Neuronal stem cell (in vitro differentiated cells): ENCODE data around the gene DTD2.

ENCODE experiments used
- DNase-seq: peaks from one replicate; pipeline ENCODE4 v3.0.0-alpha.2; 2013; ENCODE audit warnings: low spot score
- H2AFZ ChIP-seq: one replicate; pipeline ENCODE4 v1.6.1; 2013; ENCODE audit warnings: mild to moderate bottlenecking, low read length, inconsistent platforms
- H2AK5ac ChIP-seq: 2 replicates; pipeline ENCODE4 v1.6.1; 2013; ENCODE audit warnings: low read depth, mild to moderate bottlenecking, inconsistent platforms, low read length, moderate library complexity, mixed read lengths
- H2BK120ac ChIP-seq: 2 replicates; pipeline ENCODE4 v1.6.1; 2013; ENCODE audit warnings: low read depth, mild to moderate bottlenecking, inconsistent platforms, low read length, moderate library complexity, mixed read lengths
- H2BK12ac ChIP-seq: one replicate; pipeline ENCODE4 v1.6.1; 2013; ENCODE audit warnings: low read length, inconsistent platforms
- H2BK15ac ChIP-seq: 2 replicates; pipeline ENCODE4 v1.6.1; 2013; ENCODE audit warnings: mild to moderate bottlenecking, low read length, inconsistent platforms, mixed read lengths
- H2BK5ac ChIP-seq: one replicate; pipeline ENCODE4 v1.6.1; 2013; ENCODE audit warnings: inconsistent platforms, mild to moderate bottlenecking, low read length, moderate library complexity
- H3K14ac ChIP-seq: one replicate; pipeline ENCODE4 v1.6.1; 2013; ENCODE audit warnings: low read length, inconsistent platforms
- H3K18ac ChIP-seq: 2 replicates; pipeline ENCODE4 v1.6.1; 2013; ENCODE audit warnings: low read length, inconsistent platforms
- H3K23ac ChIP-seq: 2 replicates; pipeline ENCODE4 v1.6.1; 2013; ENCODE audit warnings: low read depth, mild to moderate bottlenecking, mixed read lengths, low read length, inconsistent platforms; ENCODE audit not compliant: poor library complexity
- H3K27ac ChIP-seq: replicated peaks from 3 replicates; pipeline ENCODE4 v1.5.1; 2013; ENCODE audit warnings: low read length, inconsistent platforms
- H3K27me3 ChIP-seq, 3 experiments: 2 replicates each; pipeline ENCODE4 v1.6.1; 2013; ENCODE audit warnings: low read length in 3 of 3, mild to moderate bottlenecking in 2 of 3, inconsistent platforms in 1 of 3, low read depth in 1 of 3, mixed read lengths in 1 of 3, moderate library complexity in 1 of 3; ENCODE audit not compliant: control insufficient read depth in 3 of 3, insufficient read depth in 3 of 3
- H3K36me3 ChIP-seq, 2 donors: replicated peaks in 1 of 2; 2 replicates each; pipeline ENCODE4 v1.6.1; 2013; ENCODE audit warnings: low read length in 2 of 2; ENCODE audit not compliant: control insufficient read depth in 2 of 2, insufficient read depth in 2 of 2
- H3K4ac ChIP-seq: 2 replicates; pipeline ENCODE4 v1.6.1; 2013; ENCODE audit warnings: inconsistent platforms, mild to moderate bottlenecking, low read length, moderate library complexity
- H3K4me1 ChIP-seq, 2 donors: 1 replicate in 1 of 2; 2 replicates in 1 of 2; pipeline ENCODE4 v1.6.1; 2013; ENCODE audit warnings: low read length in 2 of 2, low read depth in 1 of 2; ENCODE audit not compliant: control insufficient read depth in 2 of 2, insufficient read depth in 1 of 2
- H3K4me2 ChIP-seq: one replicate; pipeline ENCODE4 v1.6.1; 2013; ENCODE audit warnings: mild to moderate bottlenecking, low read length, inconsistent platforms; ENCODE audit not compliant: insufficient read depth, poor library complexity, severe bottlenecking
- H3K4me3 ChIP-seq, 2 donors: 2 replicates each; pipeline ENCODE4 v1.5.1; 2013; ENCODE audit warnings: low read length in 2 of 2, mild to moderate bottlenecking in 2 of 2, inconsistent platforms in 1 of 2, moderate library complexity in 1 of 2
- H3K79me1 ChIP-seq: one replicate; pipeline ENCODE4 v1.6.1; 2013; ENCODE audit warnings: low read depth, mild to moderate bottlenecking, inconsistent platforms, low read length, moderate library complexity
- H3K9ac ChIP-seq: one replicate; pipeline ENCODE4 v1.6.1; 2013; ENCODE audit warnings: mild to moderate bottlenecking, low read depth, low read length, inconsistent platforms; ENCODE audit not compliant: poor library complexity
- H3K9me3 ChIP-seq, 2 donors: replicated peaks in 1 of 2; 2 replicates each; pipeline versions ENCODE3 to v1.6.1; 2013; ENCODE audit warnings: low read length in 2 of 2, mild to moderate bottlenecking in 2 of 2, inconsistent platforms in 1 of 2, low read depth in 1 of 2, mixed read lengths in 1 of 2, moderate library complexity in 1 of 2; ENCODE audit not compliant: control insufficient read depth in 2 of 2, insufficient read depth in 1 of 2
- H4K8ac ChIP-seq: one replicate; pipeline ENCODE4 v1.6.1; 2013; ENCODE audit warnings: low read depth, mild to moderate bottlenecking, inconsistent platforms, low read length, moderate library complexity
- H4K91ac ChIP-seq: one replicate; pipeline ENCODE4 v1.6.1; 2013; ENCODE audit warnings: low read length, low read depth, mild to moderate bottlenecking, inconsistent platforms; ENCODE audit not compliant: poor library complexity
- WGBS, 2 donors: extraction: QIAGEN DNeasy Blood & Tissue Kit; methylation state at CpG; one replicate each; pipeline ENCODE4 v1.1.7; 2013; ENCODE audit warnings: missing lambda C conversion rate in 2 of 2, mixed read lengths in 1 of 2; ENCODE audit not compliant: insufficient read length in 2 of 2, insufficient replicate concordance in 1 of 2; ENCODE audit errors: extremely low coverage in 2 of 2; 5-methylcytosine and 5-hydroxymethylcytosine counted together

Gene DTD2

DNA sequence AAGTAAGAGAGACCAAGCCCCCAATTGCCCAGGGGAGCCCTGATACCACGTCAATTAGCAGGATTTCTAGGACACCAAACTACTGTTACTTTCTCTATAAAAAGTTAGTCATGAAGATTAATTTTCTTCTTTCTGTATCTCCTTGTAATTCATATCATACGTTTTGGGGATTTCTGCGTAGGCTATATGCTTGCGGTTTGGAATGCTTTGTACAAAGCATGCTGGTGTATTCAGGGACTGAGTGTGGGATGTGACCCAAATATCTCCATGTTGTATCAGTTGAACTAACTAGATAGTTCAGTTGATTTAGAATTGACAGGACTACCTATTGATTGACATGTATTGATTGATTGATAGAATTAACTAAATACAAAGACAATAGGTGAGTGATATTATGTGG lies 22.9 kb upstream of the DTD2 start:
- no peak for DNase-seq
- H3K9ac ChIP-seq: no peak overlapping the region
- no peaks in the 10 kb centered on the region for H3K4me1 ChIP-seq
- H3K27ac ChIP-seq: no peak overlapping the region
- H2AK5ac ChIP-seq: no peak overlapping the region
- H3K4ac ChIP-seq: no peak overlapping the region
- no peaks in the 10 kb centered on the region for H3K27me3 ChIP-seq
- no CpG with 5 or more reads among the region's 4 CpGs for WGBS, 2 donors
- H2AFZ ChIP-seq: no peak overlapping the region
- H2BK15ac ChIP-seq: no peak overlapping the region
- no peaks in the 10 kb centered on the region for H3K36me3 ChIP-seq
- H3K9me3 ChIP-seq: no peaks in the 10 kb centered on the region
- no peak overlapping the region for H4K8ac ChIP-seq
- no peak overlapping the region for H2BK12ac ChIP-seq
- no peaks in the 10 kb centered on the region for H3K79me1 ChIP-seq
- no peak overlapping the region for H3K4me3 ChIP-seq
- no peak overlapping the region for H3K18ac ChIP-seq
- H3K4me2 ChIP-seq: no peak overlapping the region
- H4K91ac ChIP-seq: no peak overlapping the region
- H3K23ac ChIP-seq: no peak overlapping the region
- no peak overlapping the region for H2BK5ac ChIP-seq
- H2BK120ac ChIP-seq: no peak overlapping the region
- no peak overlapping the region for H3K14ac ChIP-seq

DNA sequence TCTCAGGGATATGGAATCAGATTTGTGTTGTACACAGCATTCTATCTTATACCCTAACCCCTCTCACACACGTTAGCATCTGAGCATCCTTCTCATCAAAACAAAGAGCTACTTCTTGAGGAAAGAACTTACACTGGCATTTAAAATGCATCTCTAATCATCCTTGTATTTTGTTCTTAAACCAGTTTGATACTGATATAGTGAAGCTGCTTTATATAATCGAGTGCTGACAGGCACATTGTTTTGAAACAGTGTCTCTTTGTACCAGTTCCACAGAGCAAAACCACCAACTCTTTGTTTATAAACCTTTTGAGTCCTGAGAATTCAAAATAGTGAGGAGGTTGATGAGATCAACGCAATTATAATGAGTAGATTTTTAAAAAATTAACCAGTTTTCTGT lies 21.7 kb upstream of the DTD2 start:
- Histone ChIP-seq H2BK12ac (no peak overlapping the region), H3K4ac (no peak overlapping the region), H2BK5ac (no peak overlapping the region), H3K23ac (no peak overlapping the region), H3K18ac (no peak overlapping the region), H3K9me3 (no peaks in the 10 kb centered on the region), H3K4me3 (no peak overlapping the region), H3K36me3 (no peaks in the 10 kb centered on the region), H3K27ac (no peak overlapping the region), H2AK5ac (no peak overlapping the region), H3K27me3 (no peaks in the 10 kb centered on the region), H2BK120ac (no peak overlapping the region), H3K79me1 (no peaks in the 10 kb centered on the region), H4K8ac (no peak overlapping the region), H3K9ac (no peak overlapping the region), H2AFZ (no peak overlapping the region), H3K14ac (no peak overlapping the region), H2BK15ac (no peak overlapping the region), H3K4me2 (no peak overlapping the region), H4K91ac (no peak overlapping the region), H3K4me1 (no peaks in the 10 kb centered on the region)
- WGBS, 2 donors: no CpG with 5 or more reads among the region's 3 CpGs
- no peak for DNase-seq

DNA sequence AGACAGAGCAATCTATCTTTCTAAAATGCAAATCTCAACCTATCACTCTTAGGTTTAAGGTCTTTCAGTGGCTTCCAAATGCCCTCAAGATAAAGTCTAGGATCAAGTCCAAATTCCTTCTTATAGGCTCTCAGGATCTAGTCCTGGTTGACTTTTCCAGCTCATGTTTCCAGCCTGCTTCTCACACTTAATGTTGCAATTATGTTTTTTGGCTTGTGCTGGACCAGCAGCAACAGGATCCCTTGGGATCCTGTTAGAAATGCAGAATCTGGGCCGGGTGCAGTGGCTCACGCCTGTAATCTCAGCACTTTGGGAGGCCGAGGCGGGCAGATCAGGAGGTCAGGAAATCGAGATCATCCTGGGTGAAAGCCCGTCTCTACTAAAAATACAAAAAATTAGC lies 19.9 kb upstream of the DTD2 start:
- H2BK120ac ChIP-seq: no peak overlapping the region
- H3K9me3 ChIP-seq: no peaks in the 10 kb centered on the region
- no peak overlapping the region for H3K18ac ChIP-seq
- no peak overlapping the region for H2BK15ac ChIP-seq
- no peaks in the 10 kb centered on the region for H3K36me3 ChIP-seq
- H2BK12ac ChIP-seq: no peak overlapping the region
- H2AFZ ChIP-seq: no peak overlapping the region
- no peak overlapping the region for H2BK5ac ChIP-seq
- H3K4me2 ChIP-seq: no peak overlapping the region
- WGBS, 2 donors: no CpG with 5 or more reads among the region's 6 CpGs
- H3K9ac ChIP-seq: no peak overlapping the region
- H3K4ac ChIP-seq: no peak overlapping the region
- no peak overlapping the region for H2AK5ac ChIP-seq
- H4K8ac ChIP-seq: no peak overlapping the region
- H3K23ac ChIP-seq: no peak overlapping the region
- no peak overlapping the region for H3K14ac ChIP-seq
- no peak overlapping the region for H3K27ac ChIP-seq
- no peaks in the 10 kb centered on the region for H3K4me1 ChIP-seq
- DNase-seq: no peak
- H3K4me3 ChIP-seq: no peak overlapping the region
- no peaks in the 10 kb centered on the region for H3K27me3 ChIP-seq
- no peak overlapping the region for H4K91ac ChIP-seq
- no peaks in the 10 kb centered on the region for H3K79me1 ChIP-seq

DNA sequence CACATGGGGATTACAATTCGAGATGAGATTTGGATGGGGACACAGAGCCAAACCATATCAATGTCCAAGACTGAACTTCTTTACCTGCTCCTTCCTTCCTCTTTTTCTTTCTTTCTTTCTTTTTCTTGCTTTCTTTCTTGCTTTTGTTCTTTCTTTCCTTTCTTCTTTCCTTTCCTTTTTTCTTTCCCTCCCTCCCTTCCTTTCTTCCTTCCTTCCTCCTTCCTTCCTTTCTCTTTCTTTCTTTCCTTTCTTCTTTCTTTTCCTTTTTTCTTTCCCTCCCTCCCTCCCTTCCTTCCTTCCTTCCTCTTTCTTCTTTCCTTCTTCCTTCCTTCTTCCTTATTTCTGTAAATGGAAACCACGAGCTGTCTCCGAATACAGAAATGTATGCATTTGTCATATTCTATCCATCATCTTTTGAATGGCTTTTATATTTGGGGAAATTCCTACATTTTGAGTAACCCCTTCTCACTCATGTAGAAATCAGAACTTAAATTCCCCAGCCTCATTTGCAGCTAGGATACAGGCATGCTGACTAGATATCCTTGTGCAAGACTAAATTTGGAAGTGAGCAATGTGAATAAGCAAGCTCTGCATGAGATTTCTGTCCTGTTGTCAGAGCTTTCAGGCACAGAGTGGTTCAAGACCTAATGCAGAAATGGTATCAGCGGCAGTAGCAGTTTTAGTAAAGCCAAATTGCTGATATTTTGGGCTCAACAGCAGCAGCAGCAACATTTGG lies 19.0 kb upstream of the DTD2 start:
- WGBS, 2 donors: no CpG with 5 or more reads among the region's 4 CpGs
- no peak overlapping the region for H2BK5ac ChIP-seq

More for the DNA sequence above, 19.0 kb upstream of the DTD2 start:
- no peaks in the 10 kb centered on the region for H3K36me3 ChIP-seq
- no peak overlapping the region for H3K4me3 ChIP-seq
- no peaks in the 10 kb centered on the region for H3K79me1 ChIP-seq
- no peak for DNase-seq
- H3K14ac ChIP-seq: no peak overlapping the region
- H2AK5ac ChIP-seq: no peak overlapping the region
- H3K23ac ChIP-seq: no peak overlapping the region
- no peak overlapping the region for H2AFZ ChIP-seq
- no peak overlapping the region for H2BK120ac ChIP-seq
- H3K18ac ChIP-seq: no peak overlapping the region
- no peak overlapping the region for H3K4me2 ChIP-seq
- no peaks in the 10 kb centered on the region for H3K9me3 ChIP-seq
- no peak overlapping the region for H3K27ac ChIP-seq
- no peak overlapping the region for H4K8ac ChIP-seq
- H4K91ac ChIP-seq: no peak overlapping the region
- no peak overlapping the region for H3K4ac ChIP-seq
- H3K4me1 ChIP-seq: no peaks in the 10 kb centered on the region
- no peak overlapping the region for H3K9ac ChIP-seq
- no peak overlapping the region for H2BK15ac ChIP-seq
- H2BK12ac ChIP-seq: no peak overlapping the region
- H3K27me3 ChIP-seq: no peaks in the 10 kb centered on the region
